PC-9 (cell line): ENCODE measurements around the gene CAMTA1. TPM values are rescaled to one million over a fixed set of nuclear protein-coding genes. Genes with fewer than 3 reads are reported as not detected.

Experiments
- BruUV-seq: library from RNA; stranded (reverse); fragments of 400-500 nt; replicated peaks from 2 replicates; lab custom pipeline; 2021; lab: Mats Ljungman, UMichigan
- CTCF ChIA-PET: fragments of 300-600 bp; sonication (Branson Sonifier 250); formaldehyde crosslinking; loops from one replicate; lab custom pipeline; 2022; ENCODE audit warnings: antibody characterized with exemption; lab: Charles Lee
- POLR2A ChIA-PET: fragments of 300-600 bp; sonication (Branson Sonifier 250); formaldehyde crosslinking; loops from one replicate; lab custom pipeline; 2022; ENCODE audit warnings: antibody characterized with exemption; ENCODE audit not compliant: unreplicated experiment; lab: Charles Lee
- DNase-seq, 2 experiments: peaks; one replicate each; pipeline versions ENCODE4 v3.0.0 to v3.0.0-alpha.2; 2015 to 2022; ENCODE audit warnings: mixed read lengths in 1 of 2
- H2AFZ ChIP-seq: fragments of 200-600 bp; sonication (generic); 2 replicates; pipeline ENCODE4 v1.8.1; 2017; ENCODE audit warnings: antibody characterized with exemption
- H3F3A ChIP-seq: fragments of 200-600 bp; sonication (generic); 2 replicates; pipeline ENCODE4 v1.8.1; 2017; ENCODE audit warnings: antibody characterized with exemption, mild to moderate bottlenecking, low read depth; ENCODE audit not compliant: insufficient read depth
- H3K27ac ChIP-seq: fragments of 200-600 bp; sonication (generic); 2 replicates; pipeline ENCODE4 v1.6.1; 2016; ENCODE audit warnings: mixed run types
- H3K27me3 ChIP-seq: fragments of 200-600 bp; sonication (generic); 2 replicates; pipeline ENCODE4 v1.6.1; 2016; ENCODE audit warnings: low read depth, mixed run types; ENCODE audit not compliant: insufficient read depth
- H3K36me3 ChIP-seq: fragments of 200-600 bp; sonication (generic); 2 replicates; pipeline ENCODE4 v1.6.1; 2016; ENCODE audit warnings: low read depth, mixed run types
- H3K4me1 ChIP-seq: fragments of 200-600 bp; sonication (generic); replicated peaks from 2 replicates; pipeline ENCODE4 v1.6.1; 2016; ENCODE audit warnings: mixed run types; ENCODE audit not compliant: insufficient read depth
- H3K4me2 ChIP-seq: fragments of 200-600 bp; sonication (generic); 2 replicates; pipeline ENCODE4 v1.6.1; 2017; ENCODE audit warnings: mixed run types
- H3K4me3 ChIP-seq: fragments of 200-600 bp; sonication (generic); 2 replicates; pipeline ENCODE4 v1.6.1; 2016; ENCODE audit warnings: mixed run types
- H3K79me2 ChIP-seq: fragments of 200-600 bp; sonication (generic); 2 replicates; pipeline ENCODE4 v1.6.1; 2017; ENCODE audit warnings: low read depth, mixed run types
- H3K9me2 ChIP-seq: fragments of 200-600 bp; sonication (generic); 2 replicates; pipeline ENCODE4 v1.8.1; 2017; ENCODE audit warnings: mild to moderate bottlenecking; ENCODE audit not compliant: insufficient read depth
- H3K9me3 ChIP-seq: fragments of 200-600 bp; sonication (generic); 2 replicates; pipeline ENCODE4 v1.8.1; 2016; ENCODE audit warnings: low read depth; ENCODE audit not compliant: insufficient read depth
- H4K20me1 ChIP-seq: fragments of 200-600 bp; sonication (generic); 2 replicates; pipeline ENCODE4 v1.8.1; 2017; ENCODE audit not compliant: insufficient read depth
- EZH2 ChIP-seq: fragments of 200-600 bp; sonication (generic); IDR thresholded peaks from 2 replicates; pipeline ENCODE4 v1.8.0; 2017; ENCODE audit warnings: antibody characterized with exemption, low read depth
- intact Hi-C: fragments of 100-400 bp; cut with micrococcal nuclease; formaldehyde crosslinking; loops from one replicate; pipeline ENCODE4 v1.10.0; 2022; ENCODE audit not compliant: unreplicated experiment
- total RNA-seq: library from RNA; stranded (reverse); gene quantifications from 2 replicates; pipeline ENCODE4 v1.2.3, GENCODE V29; 2021
- TF ChIP-seq, protein P1 (sequence below): fragments of 200-600 bp; sonication (generic); conservative IDR thresholded peaks from 2 replicates; pipeline ENCODE4 v1.6.1; 2017; ENCODE audit warnings: mixed run types, antibody characterized with exemption, mild to moderate bottlenecking, moderate library complexity

The CAMTA1 gene
- total RNA-seq, 1 experiment from 2014 or later = 72.3 TPM

DNA sequence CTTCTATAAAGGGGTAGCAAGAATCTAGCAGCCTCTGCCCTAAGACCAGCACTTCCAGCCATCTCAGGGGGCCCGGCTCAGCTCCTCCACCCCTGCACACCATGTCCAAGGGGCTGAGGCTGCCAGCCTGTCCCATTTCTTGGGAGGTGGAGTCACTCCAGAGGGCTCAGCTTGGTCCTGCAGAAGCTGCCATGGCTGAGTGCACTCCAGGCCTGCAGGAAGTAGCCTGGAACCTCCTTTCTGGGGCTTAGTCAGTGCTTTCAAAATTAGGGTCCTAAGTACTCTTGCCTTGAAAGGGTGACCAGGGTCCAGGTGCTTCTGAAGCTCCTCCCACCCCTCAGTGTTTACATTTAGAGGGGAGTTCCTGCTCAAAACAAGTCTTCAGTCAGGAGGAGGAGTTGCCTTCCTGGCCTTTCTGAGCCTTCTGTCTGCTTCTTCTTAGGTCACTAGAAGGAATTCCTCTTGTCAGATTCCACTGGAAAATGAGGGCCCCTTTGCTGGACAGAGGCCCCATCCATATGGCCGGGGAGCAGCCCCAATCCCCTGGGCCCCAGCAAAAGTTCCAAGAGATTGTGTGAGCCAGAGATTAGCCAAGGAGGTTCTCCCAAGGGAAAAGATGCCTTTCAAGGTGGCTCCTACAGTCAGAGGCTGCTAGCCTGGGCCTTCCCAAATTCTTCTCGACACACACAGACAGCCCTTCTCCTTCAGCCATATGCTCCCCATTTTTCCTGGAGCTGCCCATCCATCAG lies 857.7 kb downstream of the CAMTA1 start:
- Histone ChIP-seq H3K79me2 (no peaks in the 10 kb centered on the region), H3K4me3 (no peak overlapping the region), H3K9me2 (no peaks in the 10 kb centered on the region), H3K4me2 (no peak overlapping the region), H3F3A (no peaks in the 10 kb centered on the region), H4K20me1 (no peaks in the 10 kb centered on the region), H3K36me3 (no peaks in the 10 kb centered on the region), H3K9me3 (no peaks in the 10 kb centered on the region), H3K4me1 (no peaks in the 10 kb centered on the region), H3K27me3 (peaks cover 56% of the 10 kb centered on the region), H3K27ac (no peak overlapping the region), H2AFZ (no peak overlapping the region)
- CTCF ChIA-PET = no interaction called here
- BruUV-seq = no TSS peak
- no peak for DNase-seq
- intact Hi-C loops = no loop called here
- TF ChIP-seq EZH2 = no peak
- TF ChIP-seq, protein P1, sequence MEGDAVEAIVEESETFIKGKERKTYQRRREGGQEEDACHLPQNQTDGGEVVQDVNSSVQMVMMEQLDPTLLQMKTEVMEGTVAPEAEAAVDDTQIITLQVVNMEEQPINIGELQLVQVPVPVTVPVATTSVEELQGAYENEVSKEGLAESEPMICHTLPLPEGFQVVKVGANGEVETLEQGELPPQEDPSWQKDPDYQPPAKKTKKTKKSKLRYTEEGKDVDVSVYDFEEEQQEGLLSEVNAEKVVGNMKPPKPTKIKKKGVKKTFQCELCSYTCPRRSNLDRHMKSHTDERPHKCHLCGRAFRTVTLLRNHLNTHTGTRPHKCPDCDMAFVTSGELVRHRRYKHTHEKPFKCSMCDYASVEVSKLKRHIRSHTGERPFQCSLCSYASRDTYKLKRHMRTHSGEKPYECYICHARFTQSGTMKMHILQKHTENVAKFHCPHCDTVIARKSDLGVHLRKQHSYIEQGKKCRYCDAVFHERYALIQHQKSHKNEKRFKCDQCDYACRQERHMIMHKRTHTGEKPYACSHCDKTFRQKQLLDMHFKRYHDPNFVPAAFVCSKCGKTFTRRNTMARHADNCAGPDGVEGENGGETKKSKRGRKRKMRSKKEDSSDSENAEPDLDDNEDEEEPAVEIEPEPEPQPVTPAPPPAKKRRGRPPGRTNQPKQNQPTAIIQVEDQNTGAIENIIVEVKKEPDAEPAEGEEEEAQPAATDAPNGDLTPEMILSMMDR = no peak
- POLR2A ChIA-PET = no interaction called here

DNA sequence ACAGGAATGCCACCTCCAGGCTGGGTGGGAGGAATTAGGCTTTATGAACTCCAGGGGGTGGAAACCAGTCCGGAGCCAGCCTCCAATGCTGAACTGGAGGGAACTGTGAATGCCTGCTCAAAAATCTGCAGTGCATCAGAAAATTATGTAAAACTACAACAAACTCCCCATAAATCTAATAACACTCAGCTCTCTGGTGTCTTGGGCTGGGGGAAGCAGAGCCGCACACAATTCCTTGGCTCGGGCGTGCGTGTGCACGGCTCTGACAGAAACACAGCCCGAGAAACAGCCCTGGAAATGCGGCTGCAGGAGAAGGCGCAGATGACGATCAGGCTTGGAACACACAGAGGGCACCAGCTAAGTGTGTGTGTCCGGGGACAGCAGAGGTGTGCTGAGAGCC lies 858.3 kb downstream of the CAMTA1 start:
- Histone ChIP-seq H3K27me3 (peaks cover 52% of the 10 kb centered on the region), H3K4me1 (no peaks in the 10 kb centered on the region), H4K20me1 (no peaks in the 10 kb centered on the region), H3K79me2 (no peaks in the 10 kb centered on the region), H2AFZ (no peak overlapping the region), H3K36me3 (no peaks in the 10 kb centered on the region), H3K9me2 (no peaks in the 10 kb centered on the region), H3K4me3 (no peak overlapping the region), H3K27ac (no peak overlapping the region), H3F3A (no peaks in the 10 kb centered on the region), H3K9me3 (no peaks in the 10 kb centered on the region), H3K4me2 (no peak overlapping the region)
- POLR2A ChIA-PET = no interaction called here
- BruUV-seq = no TSS peak
- CTCF ChIA-PET = no interaction called here
- DNase-seq = no peak
- TF ChIP-seq, protein P1 = no peak
- no peak for TF ChIP-seq EZH2
- intact Hi-C loops = no loop called here

DNA sequence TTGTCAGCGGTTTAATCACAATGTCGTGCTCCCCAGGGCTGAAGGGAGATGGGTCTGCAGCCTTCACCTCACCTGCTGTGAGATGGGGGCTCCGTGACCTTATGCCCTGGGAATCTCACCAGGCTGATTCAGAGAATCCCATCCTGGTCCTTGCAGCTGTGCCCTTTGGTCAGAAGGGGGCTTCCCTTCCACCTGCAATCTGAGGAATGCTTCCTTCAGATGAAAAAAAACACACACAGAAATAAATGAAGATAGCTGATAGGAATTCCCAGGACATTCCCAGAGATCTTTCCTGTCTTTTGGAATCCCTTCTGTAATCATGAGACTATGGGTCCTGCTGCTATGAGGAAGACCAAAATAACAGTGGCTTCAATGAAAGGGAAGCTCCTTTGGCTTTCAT lies 858.8 kb downstream of the CAMTA1 start:
- intact Hi-C loops = no loop called here
- no peak overlapping the region for H3K27ac ChIP-seq
- CTCF ChIA-PET = no interaction called here

More for the DNA sequence above, 858.8 kb downstream of the CAMTA1 start:
- POLR2A ChIA-PET = no interaction called here
- no peaks in the 10 kb centered on the region for H3K9me2 ChIP-seq
- H3K27me3 ChIP-seq = peaks cover 54% of the 10 kb centered on the region
- no peak overlapping the region for H2AFZ ChIP-seq
- H3K79me2 ChIP-seq = no peaks in the 10 kb centered on the region
- BruUV-seq = no TSS peak
- H4K20me1 ChIP-seq = no peaks in the 10 kb centered on the region
- no peak for DNase-seq
- no peak overlapping the region for H3K4me3 ChIP-seq
- H3K4me2 ChIP-seq = no peak overlapping the region
- no peaks in the 10 kb centered on the region for H3K36me3 ChIP-seq
- H3F3A ChIP-seq = no peaks in the 10 kb centered on the region
- TF ChIP-seq EZH2 = no peak
- TF ChIP-seq, protein P1 = no peak
- H3K9me3 ChIP-seq = no peaks in the 10 kb centered on the region
- no peaks in the 10 kb centered on the region for H3K4me1 ChIP-seq
